SK-N-MC (cell line): Measurements from ENCODE around the gene SDR9C7.

Experiments
- EZH2 ChIP-seq: fragments of 200-600 bp; sonication (generic); IDR thresholded peaks from one replicate; pipeline ENCODE4 v1.6.1; 2017; ENCODE audit warnings: antibody characterized with exemption
- POLR2AphosphoS5 ChIP-seq: IDR thresholded peaks from 2 replicates; pipeline ENCODE4 v1.6.1; 2012; ENCODE audit warnings: mild to moderate bottlenecking, low read depth, low read length, borderline replicate concordance

DNA sequence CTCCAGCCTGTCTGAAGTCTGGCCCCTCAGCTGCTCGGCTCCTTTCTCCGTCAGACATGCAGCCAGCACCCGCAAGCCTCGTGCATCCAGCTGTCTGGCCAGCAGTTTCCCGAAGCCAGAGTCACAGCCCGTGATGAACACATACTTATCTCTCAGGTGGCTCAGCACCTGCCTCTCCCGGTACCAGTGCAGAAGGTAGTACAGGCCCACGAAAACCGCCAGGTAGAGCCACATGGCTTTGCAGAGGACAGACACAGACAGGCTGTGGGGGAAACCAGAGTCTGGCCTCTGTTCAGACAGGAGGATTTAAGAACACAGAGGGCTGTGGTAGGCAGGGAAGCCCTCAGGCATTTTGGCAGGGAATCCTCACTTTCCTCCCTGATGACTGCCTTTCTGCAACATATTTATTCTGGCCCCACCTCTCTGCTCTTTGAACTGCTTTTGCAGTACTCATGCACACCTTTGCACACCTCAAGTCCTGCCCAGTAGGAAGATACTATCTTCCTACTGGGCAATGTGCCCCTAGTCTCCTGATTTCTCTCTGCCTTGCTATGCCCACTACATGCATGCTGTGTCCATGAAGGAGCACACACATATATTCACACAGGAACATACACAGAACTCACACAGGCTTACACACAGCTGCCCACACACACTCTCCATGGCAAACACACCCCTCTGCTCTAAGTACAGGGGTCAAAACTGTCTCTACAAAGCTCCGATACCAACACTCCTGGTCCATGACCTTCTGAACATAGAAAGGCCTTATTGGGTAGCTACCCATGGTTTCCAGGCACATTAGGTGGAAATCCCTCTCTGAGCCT is 23.2 kb upstream of the SDR9C7 start, which contains the start of gene RDH16:
- TF ChIP-seq EZH2 = no peak
- no peak for TF ChIP-seq POLR2AphosphoS5
